ENCODE results near the gene DDIT4.

Gene DDIT4

GRCh38 chr10:72251635-72252034, 22.1 kb upstream of the DDIT4 start:
- TF ChIP-seq FOXP2 (optimal IDR thresholded peaks at IDR 0.05; ENCODE audit: borderline replicate concordance, extremely low read depth, extremely low read length, insufficient read depth) (no peak), REST (IDR thresholded peaks at IDR 0.05; ENCODE audit: insufficient read depth in 1 of 2, low read depth in 2 of 2, low read length in 2 of 2) (no peak), POLR2AphosphoS5 (IDR thresholded peaks at IDR 0.05; ENCODE audit: low read depth, low read length) (no peak), SIN3A (IDR thresholded peaks at IDR 0.05; ENCODE audit: borderline replicate concordance, insufficient read depth, low read length) (no peak), TAF1 (IDR thresholded peaks at IDR 0.05; ENCODE audit: borderline replicate concordance, insufficient read depth, low read length) (no peak)

GRCh38 chr10:72252972-72253371, 20.8 kb upstream of the DDIT4 start:
- TF ChIP-seq REST (IDR thresholded peaks at IDR 0.05; ENCODE audit: insufficient read depth in 1 of 2, low read depth in 2 of 2, low read length in 2 of 2) (no peak), SIN3A (IDR thresholded peaks at IDR 0.05; ENCODE audit: borderline replicate concordance, insufficient read depth, low read length) (no peak), TAF1 (IDR thresholded peaks at IDR 0.05; ENCODE audit: borderline replicate concordance, insufficient read depth, low read length) (no peak), FOXP2 (optimal IDR thresholded peaks at IDR 0.05; ENCODE audit: borderline replicate concordance, extremely low read depth, extremely low read length, insufficient read depth) (no peak), POLR2AphosphoS5 (IDR thresholded peaks at IDR 0.05; ENCODE audit: low read depth, low read length) (no peak)

- TF ChIP-seq TAF1 (IDR thresholded peaks at IDR 0.05; ENCODE audit: borderline replicate concordance, insufficient read depth, low read length) (no peak), POLR2AphosphoS5 (IDR thresholded peaks at IDR 0.05; ENCODE audit: low read depth, low read length) (no peak), SIN3A (IDR thresholded peaks at IDR 0.05; ENCODE audit: borderline replicate concordance, insufficient read depth, low read length) (no peak), REST (IDR thresholded peaks at IDR 0.05; ENCODE audit: insufficient read depth in 1 of 2, low read depth in 2 of 2, low read length in 2 of 2) (no peak), FOXP2 (optimal IDR thresholded peaks at IDR 0.05; ENCODE audit: borderline replicate concordance, extremely low read depth, extremely low read length, insufficient read depth) (no peak)
Observed at GRCh38 chr10:72253578-72253977, 20.1 kb upstream of the DDIT4 start.

GRCh38 chr10:72254813-72255568, 18.7 kb upstream of the DDIT4 start:
- TF ChIP-seq TAF1 (IDR thresholded peaks at IDR 0.05; ENCODE audit: borderline replicate concordance, insufficient read depth, low read length) = no peak
- TF ChIP-seq REST (IDR thresholded peaks at IDR 0.05; ENCODE audit: insufficient read depth in 1 of 2, low read depth in 2 of 2, low read length in 2 of 2) = no peak
- TF ChIP-seq SIN3A (IDR thresholded peaks at IDR 0.05; ENCODE audit: borderline replicate concordance, insufficient read depth, low read length) = no peak
- 0 out of 2 replicates have a peak, but pooled peaks have one; percentile 39 for TF ChIP-seq POLR2AphosphoS5 (IDR thresholded peaks at IDR 0.05; ENCODE audit: low read depth, low read length)
- peak; percentile 63 for TF ChIP-seq FOXP2 (optimal IDR thresholded peaks at IDR 0.05; ENCODE audit: borderline replicate concordance, extremely low read depth, extremely low read length, insufficient read depth)

Data from PFSK-1 (cell line).